Right lobe of liver (tissue), 6 donors: ENCODE data around the gene HDLBP. TPM values are rescaled to one million over a fixed set of nuclear protein-coding genes. Genes with fewer than 3 reads are reported as not detected.

Source experiments
- ATAC-seq, 4 donors: fragments of 200-7000 bp; cut with Tn5 transposase; one replicate each; pipeline ENCODE4 v1.9.1; 2020; ENCODE audit warnings: mild to moderate bottlenecking in 4 of 4, moderate library complexity in 4 of 4
- DNase-seq, 3 donors: peaks; one replicate each; pipeline ENCODE4 v3.0.0-alpha.2; 2020
- H3K27ac ChIP-seq, 3 donors: fragments of 200-600 bp; one replicate each; pipeline ENCODE4 v1.8.0; 2022
- H3K27me3 ChIP-seq, 2 donors: fragments of 200-600 bp; one replicate each; pipeline ENCODE4 v1.8.0; 2022
- H3K36me3 ChIP-seq, 4 donors: fragments of 200-600 bp; sonication (generic) in 1 of 4; one replicate each; pipeline versions ENCODE4 v1.5.1 to v1.8.0; 2017 to 2022; ENCODE audit warnings: control low read depth in 1 of 4
- H3K4me1 ChIP-seq, 4 donors: fragments of 200-600 bp; sonication (generic) in 1 of 4; one replicate each; pipeline versions ENCODE4 v1.5.1 to v1.8.0; 2017 to 2022; ENCODE audit warnings: control low read depth in 1 of 4
- H3K4me3 ChIP-seq, 3 donors: fragments of 200-600 bp; one replicate each; pipeline ENCODE4 v1.8.0; 2022
- H3K9me3 ChIP-seq, 4 donors: fragments of 200-600 bp; sonication (generic) in 1 of 4; one replicate each; pipeline versions ENCODE4 v1.5.1 to v1.8.0; 2017 to 2022; ENCODE audit warnings: control low read depth in 1 of 4
- POLR2A ChIP-seq: fragments of 450-650 bp; IDR thresholded peaks from one replicate; pipeline ENCODE4 v1.6.1; 2017; ENCODE audit warnings: antibody characterized with exemption, mild to moderate bottlenecking
- WGBS: methylation state at CpG from one replicate; pipeline ENCODE4 v1.1.6; 2018; ENCODE audit warnings: low coverage, low lambda C conversion rate; ENCODE audit not compliant: insufficient coverage; ENCODE audit errors: missing lambda C conversion rate; 5-methylcytosine and 5-hydroxymethylcytosine counted together
- intact Hi-C, 2 donors: fragments of 100-400 bp; cut with DNase I; formaldehyde crosslinking; loops; one replicate each; pipeline versions ENCODE4 v1.11.2 to v1.14.1; 2022
- total RNA-seq, 6 experiments: library from RNA; depleted of rRNA in 2 of 6; stranded (reverse); fragments of >200 nt in 2 of 6; fragmentation: NEBNext Ultra II Directional in 3 of 6; extraction: Animal tissue kit (Norgen Biotek cat#: 25700) in 3 of 6; gene quantifications; one replicate each; pipeline versions ENCODE4 v1.1.0 to v1.2.4, GENCODE V29; 2016 to 2023
- TF ChIP-seq, protein P1 (sequence below), 4 donors: fragments of 200-600 bp in 3 of 4; fragments of 450-650 bp in 1 of 4; IDR thresholded peaks; one replicate each; pipeline versions ENCODE4 v1.5.1 to v1.8.0; 2016 to 2022; ENCODE audit warnings: antibody characterized with exemption in 4 of 4, mild to moderate bottlenecking in 2 of 4
- donor health status: DM: no; HTN: yes; CAD: no.
- donor health status: DM: no; HTN: no; CAD: no.
- donor health status: DM: no; HTN: no; CAD: no.
- donor health status: DM: no; HTN: yes; CAD: no.
- donor health status: DM: no; HTN: yes; CAD: no.

HDLBP gene
- total RNA-seq, 6 experiments from 2014 or later = 341 to 557 (median 479) TPM

DNA sequence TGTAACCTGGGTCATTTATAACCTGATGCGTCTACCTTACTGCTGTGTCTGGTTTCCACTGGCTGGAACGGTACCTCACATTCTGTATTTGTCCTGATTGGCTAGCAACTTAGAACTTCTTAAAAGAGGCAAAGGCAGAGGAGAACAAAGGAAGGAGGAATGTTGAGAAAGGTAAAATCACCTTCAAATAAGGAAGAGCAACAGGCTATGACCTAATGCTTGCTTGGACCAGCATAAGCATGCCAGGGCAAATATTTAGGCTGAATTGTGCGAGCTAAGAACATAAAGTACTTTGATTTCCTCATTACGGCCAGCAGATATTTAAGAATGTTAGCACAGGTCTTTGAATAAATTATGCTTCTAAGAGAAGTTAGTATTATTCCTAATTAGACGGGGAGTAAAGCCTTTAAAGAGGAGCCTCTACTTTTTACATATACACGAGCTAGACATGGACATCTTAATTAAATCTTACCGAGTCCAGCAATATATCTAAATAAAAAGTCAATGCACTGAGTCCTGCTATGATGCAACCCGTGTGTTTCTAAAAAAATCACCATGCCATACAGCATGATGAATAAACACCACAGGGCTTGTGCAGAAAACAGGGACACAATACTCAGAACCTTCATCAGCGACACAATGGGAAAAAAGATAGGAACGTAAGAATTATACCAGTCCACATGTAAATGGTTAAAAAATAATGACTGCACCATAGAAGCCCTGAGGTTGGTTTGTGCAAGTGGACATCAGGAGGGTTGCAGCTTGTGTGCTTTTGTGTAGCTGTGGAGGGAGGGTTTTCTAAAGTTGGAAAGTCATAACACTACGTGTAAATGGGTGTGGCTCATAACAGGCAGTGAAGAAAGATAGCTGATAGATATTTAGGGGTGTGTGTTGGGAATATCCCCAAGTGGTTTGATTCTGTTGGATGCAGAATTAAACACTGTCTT lies 14.5 kb upstream of the HDLBP start:
- no peak overlapping the region for H3K4me3 ChIP-seq
- H3K27me3 ChIP-seq = no peaks in the 10 kb centered on the region
- DNase-seq (no peak), ATAC-seq (no peak)
- TF ChIP-seq, protein P1, sequence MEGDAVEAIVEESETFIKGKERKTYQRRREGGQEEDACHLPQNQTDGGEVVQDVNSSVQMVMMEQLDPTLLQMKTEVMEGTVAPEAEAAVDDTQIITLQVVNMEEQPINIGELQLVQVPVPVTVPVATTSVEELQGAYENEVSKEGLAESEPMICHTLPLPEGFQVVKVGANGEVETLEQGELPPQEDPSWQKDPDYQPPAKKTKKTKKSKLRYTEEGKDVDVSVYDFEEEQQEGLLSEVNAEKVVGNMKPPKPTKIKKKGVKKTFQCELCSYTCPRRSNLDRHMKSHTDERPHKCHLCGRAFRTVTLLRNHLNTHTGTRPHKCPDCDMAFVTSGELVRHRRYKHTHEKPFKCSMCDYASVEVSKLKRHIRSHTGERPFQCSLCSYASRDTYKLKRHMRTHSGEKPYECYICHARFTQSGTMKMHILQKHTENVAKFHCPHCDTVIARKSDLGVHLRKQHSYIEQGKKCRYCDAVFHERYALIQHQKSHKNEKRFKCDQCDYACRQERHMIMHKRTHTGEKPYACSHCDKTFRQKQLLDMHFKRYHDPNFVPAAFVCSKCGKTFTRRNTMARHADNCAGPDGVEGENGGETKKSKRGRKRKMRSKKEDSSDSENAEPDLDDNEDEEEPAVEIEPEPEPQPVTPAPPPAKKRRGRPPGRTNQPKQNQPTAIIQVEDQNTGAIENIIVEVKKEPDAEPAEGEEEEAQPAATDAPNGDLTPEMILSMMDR (IDR thresholded peaks at IDR 0.05) = no peak
- TF ChIP-seq POLR2A = no peak
- H3K36me3 ChIP-seq = peaks cover 0 to 29% (median 4%) of the 10 kb centered on the region in 4 donors
- no peaks in the 10 kb centered on the region for H3K4me1 ChIP-seq
- 89% methylated on average over 11 of the region's 11 CpGs for whole genome bisulfite sequencing
- H3K27ac ChIP-seq = no peak overlapping the region
- intact Hi-C loops = no loop called here
- H3K9me3 ChIP-seq = no peaks in the 10 kb centered on the region

DNA sequence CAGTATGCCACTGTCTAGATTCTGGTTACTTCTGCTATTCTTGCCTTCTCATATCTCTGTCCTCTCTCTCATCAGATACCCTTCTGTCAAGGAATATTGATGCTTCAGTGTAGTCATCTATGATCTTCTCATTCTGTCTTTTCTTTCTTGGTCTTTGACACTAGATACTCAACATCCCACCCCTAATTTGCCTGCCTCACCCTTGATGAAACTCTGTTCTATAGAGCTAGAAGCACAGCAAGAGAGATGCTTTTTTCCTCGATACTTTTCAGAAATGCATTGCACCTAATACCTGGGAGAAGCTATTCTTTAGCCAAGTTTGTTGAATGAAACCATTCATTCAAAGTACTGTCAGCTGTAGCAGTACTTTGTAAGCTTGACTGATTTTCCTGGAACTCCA lies 9.8 kb upstream of the HDLBP start:
- no peaks in the 10 kb centered on the region for H3K27me3 ChIP-seq
- peaks cover 0 to 20% (median 4%) of the 10 kb centered on the region in 4 donors for H3K36me3 ChIP-seq
- no peak overlapping the region for H3K4me3 ChIP-seq
- H3K9me3 ChIP-seq = no peaks in the 10 kb centered on the region
- intact Hi-C loops = no loop called here
- peaks cover 0 to 18% (median 6%) of the 10 kb centered on the region in 4 donors for H3K4me1 ChIP-seq
- DNase-seq (no peak), ATAC-seq (no peak)
- TF ChIP-seq POLR2A = no peak
- TF ChIP-seq, protein P1 (IDR thresholded peaks at IDR 0.05) = no peak
- 100% methylated on average over 1 of the region's 1 CpG for WGBS
- no peak overlapping the region for H3K27ac ChIP-seq

DNA sequence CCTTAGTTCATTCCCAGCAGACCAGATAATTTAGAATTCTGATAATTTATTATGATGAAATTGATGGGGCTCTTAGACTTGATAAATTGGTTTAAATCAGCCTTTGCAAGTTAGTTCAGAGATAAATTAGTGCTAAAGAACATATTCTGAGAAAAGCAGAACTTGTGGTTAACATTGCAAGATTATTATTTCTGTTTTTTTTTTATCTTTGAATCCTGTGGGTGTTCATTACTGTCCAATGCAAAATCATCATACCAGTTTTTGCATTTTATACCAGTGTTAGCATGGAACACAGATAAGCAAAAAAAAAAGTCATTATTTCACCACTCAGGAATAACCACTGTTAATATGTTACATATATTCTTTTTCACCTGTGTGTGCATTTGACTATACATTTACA lies 9.3 kb upstream of the HDLBP start:
- Histone ChIP-seq H3K4me3 (no peak overlapping the region), H3K4me1 (peaks cover 0 to 23% (median 8%) of the 10 kb centered on the region in 4 donors)
- intact Hi-C loops = no loop called here

DNA sequence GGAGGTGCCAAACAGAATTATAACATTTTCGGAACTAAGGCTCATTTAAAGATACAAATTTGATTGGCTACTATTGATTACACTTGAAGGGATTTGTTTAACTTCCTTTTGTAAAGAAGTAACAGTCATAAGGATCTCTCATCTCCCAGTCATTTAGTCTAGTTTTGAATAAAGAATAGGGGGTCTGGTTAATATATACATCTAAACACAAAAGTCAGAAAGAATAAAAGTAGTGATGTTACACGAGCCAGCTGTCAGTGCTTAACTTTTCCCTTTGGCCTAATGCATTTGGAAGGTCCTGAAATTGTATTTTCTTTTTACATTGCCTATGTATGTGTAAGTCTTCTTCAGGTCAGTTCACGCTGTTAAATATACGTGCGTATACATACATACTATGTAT lies 8.3 kb upstream of the HDLBP start:
- intact Hi-C loops = no loop called here
- DNase-seq (no peak), ATAC-seq (no peak)
- no peaks in the 10 kb centered on the region for H3K27me3 ChIP-seq
- TF ChIP-seq, protein P1 (IDR thresholded peaks at IDR 0.05) = no peak
- no peak for TF ChIP-seq POLR2A
- no peaks in the 10 kb centered on the region for H3K9me3 ChIP-seq
- no peak overlapping the region for H3K4me3 ChIP-seq
- WGBS = 79% methylated on average over 5 of the region's 5 CpGs
- H3K27ac ChIP-seq = no peak overlapping the region
- peaks cover 0 to 14% (median 4%) of the 10 kb centered on the region in 4 donors for H3K36me3 ChIP-seq
- H3K4me1 ChIP-seq = peaks cover 0 to 33% (median 10%) of the 10 kb centered on the region in 4 donors

More for the DNA sequence above, 9.3 kb upstream of the HDLBP start:
- DNase-seq (no peak), ATAC-seq (no peak)
- Histone ChIP-seq H3K36me3 (peaks cover 0 to 20% (median 4%) of the 10 kb centered on the region in 4 donors), H3K27ac (no peak overlapping the region), H3K9me3 (no peaks in the 10 kb centered on the region), H3K27me3 (no peaks in the 10 kb centered on the region)
- no peak for TF ChIP-seq POLR2A
- TF ChIP-seq, protein P1 (IDR thresholded peaks at IDR 0.05) = no peak
